ENCODE data around the gene STOX2.

STOX2 gene, protein sequence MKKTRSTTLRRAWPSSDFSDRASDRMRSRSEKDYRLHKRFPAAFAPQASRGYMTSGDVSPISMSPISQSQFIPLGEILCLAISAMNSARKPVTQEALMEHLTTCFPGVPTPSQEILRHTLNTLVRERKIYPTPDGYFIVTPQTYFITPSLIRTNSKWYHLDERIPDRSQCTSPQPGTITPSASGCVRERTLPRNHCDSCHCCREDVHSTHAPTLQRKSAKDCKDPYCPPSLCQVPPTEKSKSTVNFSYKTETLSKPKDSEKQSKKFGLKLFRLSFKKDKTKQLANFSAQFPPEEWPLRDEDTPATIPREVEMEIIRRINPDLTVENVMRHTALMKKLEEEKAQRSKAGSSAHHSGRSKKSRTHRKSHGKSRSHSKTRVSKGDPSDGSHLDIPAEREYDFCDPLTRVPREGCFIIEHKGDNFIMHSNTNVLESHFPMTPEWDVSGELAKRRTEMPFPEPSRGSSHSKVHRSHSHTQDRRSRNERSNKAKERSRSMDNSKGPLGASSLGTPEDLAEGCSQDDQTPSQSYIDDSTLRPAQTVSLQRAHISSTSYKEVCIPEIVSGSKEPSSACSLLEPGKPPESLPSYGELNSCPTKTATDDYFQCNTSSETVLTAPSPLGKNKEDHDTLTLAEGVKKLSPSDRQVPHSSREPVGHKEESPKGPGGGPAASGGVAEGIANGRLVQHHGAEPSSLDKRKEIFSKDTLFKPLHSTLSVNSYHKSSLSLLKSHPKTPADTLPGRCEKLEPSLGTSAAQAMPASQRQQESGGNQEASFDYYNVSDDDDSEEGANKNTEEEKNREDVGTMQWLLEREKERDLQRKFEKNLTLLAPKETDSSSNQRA (N-terminal part only)

DNA sequence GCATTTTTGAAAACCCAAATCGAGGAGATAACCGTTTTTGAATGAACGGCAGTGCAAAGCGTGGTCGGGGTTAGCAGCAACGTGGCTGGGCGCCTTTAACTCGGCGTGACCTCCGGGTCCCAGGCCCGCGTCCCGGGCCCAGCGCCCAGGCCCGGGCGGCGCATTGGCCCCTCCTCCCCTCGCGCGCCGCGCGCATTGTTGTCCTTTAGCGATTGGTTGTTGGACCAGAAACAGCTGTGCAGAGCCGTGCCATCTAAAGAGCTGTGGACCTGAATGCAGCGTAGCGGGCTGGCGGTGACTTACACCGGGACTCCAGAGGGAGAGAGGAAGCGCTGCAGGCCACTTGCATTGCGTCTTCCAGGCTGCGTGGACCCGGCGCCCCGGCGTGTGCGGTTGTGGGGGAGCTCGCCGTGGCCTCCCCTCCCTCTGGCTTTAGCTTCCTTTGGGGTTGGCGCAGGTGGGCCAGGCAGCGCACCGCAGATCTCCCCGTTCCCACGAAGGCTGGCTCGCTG is at the start of gene STOX2:
Gene STOX2 (plus strand): TSS at position 227 of the 512 bp plus-strand sequence. CDS start 1,484 bp downstream, outside the sequence.
- peak; percentile 12 to 40 for DNase-seq

DNA sequence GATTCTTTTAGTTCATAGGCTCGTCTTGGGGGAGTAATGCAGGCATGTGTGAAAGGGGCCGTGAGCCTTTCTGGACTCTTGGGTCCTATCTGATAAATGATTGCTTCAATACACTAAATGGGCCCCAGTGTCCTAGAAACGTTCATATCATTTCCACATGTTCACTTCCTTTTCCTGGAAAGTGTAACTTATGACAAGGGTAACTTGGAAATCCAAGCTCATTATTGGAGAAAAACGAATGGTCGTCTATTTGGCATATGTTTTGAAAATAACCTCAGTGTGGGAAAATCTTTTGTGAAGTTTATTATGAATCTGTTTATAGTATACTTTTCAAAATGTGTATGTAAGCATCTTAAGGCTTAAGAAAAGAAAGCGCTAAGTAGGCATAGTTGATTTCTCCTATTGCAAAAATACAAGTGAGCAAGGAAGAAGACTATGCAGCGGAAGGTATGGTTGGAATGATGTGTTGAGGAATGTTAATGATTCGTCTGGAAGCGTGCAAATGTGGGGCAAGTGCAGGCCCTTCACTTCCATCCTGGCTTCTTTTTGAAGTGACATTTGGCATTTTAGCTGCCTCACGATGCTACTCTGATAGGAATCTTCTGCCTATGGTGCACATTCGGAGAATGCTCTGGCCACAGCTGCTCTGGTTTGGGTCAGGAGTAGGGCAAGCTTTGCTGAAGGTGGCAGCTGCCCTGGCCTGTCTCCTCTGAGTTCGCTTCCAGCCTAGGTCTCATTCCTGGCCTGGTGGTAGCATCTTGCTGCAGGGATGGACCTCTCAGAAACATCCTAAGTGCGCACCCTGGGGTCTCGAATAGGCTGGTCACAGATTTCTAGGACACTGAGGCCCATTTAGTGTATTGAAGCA is 49.5 kb upstream of the STOX2 start:
- no peak for DNase-seq

DNA sequence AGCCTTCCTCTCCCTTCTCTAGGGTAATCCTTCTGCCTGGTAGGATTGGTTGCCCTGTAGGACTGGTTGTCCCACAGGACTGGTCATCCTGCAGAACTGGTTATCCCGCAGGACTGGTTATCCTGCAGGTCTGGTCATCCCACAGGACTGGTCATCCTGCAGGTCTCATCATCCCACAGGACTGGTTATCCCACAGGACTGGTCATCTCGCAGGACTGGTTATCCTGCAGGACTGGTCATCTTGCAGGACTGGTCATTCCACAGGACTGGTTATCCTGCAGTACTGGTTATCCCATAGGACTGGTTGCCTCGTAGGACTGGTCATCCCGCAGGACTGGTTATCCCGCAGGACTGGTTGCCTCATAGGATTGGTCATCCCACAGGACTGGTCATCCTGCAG is 48.1 kb upstream of the STOX2 start:
- no peak for DNase-seq

DNA sequence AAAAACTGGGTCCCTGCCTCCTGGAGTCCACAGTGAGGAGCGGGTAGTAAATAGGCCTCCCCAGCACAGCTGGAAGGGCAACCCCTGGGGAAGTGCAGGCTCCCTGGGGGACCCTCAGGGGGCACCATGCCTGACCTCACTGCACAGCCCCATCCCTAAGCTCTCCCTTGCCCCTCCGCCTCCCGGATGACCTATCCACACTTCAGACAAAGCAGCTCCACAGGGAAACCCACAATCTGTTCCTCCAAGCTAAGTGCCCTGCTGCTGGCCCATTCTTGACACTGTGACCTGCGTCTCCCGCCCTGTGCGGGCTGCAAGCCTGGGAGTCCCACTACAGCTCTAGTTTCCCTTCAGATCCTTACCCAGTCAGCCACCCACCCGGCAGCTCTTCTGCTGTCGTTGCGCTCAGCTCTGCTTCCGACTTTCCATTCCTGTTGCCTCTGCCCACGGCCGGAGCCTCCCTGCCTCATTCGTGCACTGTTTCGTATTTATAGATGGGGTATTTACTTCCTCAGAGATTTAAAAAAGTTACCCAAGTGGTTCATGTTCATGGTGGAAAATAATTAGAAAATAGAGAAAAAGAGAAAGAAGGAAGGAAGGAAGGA is 47.0 kb upstream of the STOX2 start:
- no peak for DNase-seq

DNA sequence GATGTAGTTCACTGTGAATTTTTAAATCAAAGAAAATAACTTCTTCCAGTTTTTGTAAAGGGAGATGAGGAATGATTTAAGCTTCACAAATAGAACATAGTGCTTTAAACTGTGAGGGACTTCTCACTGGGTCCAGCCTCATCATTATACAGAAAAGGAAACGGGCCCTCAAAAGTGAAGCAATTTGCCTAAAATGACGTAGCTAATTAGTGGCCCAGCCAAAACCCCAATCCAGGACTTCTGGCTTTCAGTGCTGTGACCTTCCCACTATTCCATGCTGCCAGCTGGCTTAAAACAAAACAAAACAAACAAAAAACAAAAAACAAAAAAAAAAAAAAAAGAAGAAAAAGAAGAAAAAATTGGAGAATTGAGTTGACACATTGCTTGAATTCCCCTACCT is 45.0 kb upstream of the STOX2 start:
- no peak for DNase-seq

DNA sequence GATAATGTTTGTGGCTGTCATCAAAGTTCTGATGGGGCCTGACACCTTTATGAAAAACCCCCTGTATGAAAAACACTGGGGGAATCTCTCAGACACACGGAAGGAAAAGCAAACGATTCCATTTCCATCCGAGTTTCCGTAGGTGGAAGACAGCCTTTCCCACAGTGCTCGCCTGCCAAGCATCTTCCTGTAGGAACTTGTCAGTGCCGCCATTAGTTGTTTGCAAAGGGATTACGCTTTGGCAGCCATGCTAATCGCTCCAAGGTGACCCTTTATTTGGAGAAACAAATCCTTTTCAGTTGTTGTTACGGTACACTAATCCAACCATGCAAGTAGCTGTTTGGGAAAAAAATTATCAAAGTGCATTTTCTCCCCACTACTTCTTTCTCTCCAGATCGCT is 44.4 kb upstream of the STOX2 start:
- DNase-seq: no peak

DNA sequence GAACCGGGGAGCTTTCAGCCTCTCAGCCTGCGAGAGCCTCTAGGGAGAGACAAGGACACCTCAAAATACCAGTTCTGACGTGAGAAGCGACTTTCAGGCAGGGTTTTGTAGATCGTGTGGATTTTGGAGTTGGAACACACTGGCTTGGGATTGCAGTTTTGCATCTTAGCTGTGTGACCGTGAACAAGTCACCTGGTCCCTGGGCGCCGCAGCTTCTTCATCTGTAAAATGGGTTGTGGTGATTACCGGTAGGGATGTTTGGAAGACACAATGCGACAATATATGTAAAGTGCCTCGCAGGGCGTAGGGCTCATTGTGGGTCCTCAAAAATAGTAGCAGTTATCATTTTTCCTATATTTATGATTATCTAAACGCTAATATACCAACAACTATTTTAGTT is 43.7 kb upstream of the STOX2 start:
- no peak for DNase-seq

DNA sequence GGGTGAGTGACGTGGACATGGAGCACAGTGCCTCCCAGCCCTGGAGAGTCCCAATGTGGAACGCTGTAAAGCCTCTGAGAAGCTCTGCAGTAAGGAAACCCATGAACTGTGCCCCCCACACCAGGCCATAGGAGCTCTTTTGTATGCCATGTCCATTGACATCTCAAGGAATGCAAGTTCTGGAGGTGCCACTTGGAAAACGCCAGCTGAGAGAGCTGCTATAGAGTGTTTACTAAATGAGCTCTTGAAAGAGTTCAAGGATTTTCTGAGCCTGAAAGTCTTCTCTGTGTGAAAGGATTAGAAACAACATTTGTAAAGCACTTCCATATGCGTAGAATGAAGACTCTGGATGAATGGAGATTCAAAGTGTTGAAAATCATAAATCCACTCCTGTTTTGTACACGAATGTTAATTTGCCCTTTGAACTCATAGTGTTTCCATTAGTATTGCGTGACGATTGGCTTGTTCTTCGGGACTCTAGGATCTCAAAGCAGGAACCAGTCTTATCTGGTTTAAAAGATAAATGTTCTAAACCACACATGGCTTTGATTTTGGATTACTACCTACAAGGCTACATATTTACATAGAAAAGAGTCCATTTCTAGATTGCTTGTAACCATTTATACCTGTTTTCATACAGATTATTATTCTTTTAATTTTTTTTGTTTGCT is 41.8 kb upstream of the STOX2 start:
- no peak for DNase-seq

DNA sequence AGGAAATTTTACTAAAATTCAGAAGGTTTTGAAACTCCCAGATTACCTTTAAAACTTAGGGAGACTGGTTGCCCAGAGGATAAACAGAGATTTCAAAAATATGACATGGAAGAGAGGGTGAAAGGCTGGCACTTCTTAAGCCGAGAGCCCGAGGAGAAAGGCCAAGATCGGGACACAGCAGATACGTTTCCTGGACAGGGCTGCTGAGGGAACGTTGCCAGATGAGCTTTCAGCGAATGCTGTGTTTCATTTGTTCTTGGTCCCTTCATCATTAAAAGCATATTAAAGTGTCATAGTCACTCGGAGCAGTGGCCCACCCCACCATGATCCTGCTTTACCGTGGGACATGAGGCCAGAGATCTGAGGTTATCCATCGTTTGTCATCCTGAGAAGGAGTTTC is 37.9 kb upstream of the STOX2 start:
- no peak for DNase-seq

DNA sequence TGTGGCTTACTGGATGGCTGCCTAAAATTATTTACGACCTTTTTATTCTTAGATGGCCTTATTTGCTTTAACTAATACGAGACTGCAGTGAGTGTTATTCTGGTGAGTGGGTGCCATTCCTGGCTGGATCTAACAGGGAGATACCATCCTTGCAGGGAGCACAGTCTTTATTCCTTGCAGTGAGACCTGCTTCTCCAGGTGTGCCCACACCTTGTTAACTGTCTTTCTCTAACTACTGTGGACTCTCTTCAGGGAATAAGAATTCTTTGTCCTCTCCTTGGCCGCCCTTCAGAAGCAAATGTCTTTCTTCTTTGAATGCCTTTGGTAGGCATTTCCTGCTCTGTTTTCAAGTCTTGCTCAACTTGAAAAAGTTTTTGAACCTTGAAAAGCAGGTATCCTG is 34.1 kb upstream of the STOX2 start:
- no peak for DNase-seq

DNA sequence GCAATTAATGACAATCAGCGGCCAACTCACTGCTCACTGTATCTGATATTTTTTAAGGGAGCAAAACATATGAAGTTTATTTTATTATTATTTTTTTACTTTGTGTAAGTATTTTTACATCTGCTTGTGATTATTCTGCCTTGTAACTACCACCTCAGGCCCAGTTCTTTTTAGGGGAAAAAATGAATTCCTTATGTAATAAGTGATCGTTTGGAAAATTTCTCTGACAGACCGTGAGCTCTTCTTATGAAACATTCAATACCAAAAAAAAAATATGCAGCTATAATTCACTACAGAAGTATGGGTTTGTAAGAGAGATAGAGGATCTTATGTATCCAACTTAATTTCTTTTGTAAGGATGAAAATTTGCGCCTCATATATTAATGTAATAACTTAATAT is 33.5 kb upstream of the STOX2 start:
- DNase-seq: no peak

DNA sequence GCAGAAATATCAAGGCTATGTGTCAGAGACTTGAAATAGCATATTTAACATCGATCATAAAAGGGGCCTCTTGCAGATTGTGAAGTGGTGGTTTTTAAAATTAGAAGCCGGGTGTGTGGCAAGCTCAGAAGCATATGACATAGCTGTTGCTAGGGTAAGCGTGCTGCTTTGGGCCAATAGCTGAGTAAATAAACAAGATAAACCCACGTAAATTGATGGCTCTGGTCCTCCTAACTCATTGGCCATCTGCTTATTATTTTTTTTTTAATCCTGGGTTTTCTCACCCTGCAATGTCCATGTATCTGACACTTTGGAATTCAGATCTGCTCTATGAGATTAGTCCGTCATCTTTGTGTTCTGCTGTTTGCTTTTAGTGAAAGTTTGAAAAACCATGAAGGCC is 32.6 kb upstream of the STOX2 start:
- no peak for DNase-seq

DNA sequence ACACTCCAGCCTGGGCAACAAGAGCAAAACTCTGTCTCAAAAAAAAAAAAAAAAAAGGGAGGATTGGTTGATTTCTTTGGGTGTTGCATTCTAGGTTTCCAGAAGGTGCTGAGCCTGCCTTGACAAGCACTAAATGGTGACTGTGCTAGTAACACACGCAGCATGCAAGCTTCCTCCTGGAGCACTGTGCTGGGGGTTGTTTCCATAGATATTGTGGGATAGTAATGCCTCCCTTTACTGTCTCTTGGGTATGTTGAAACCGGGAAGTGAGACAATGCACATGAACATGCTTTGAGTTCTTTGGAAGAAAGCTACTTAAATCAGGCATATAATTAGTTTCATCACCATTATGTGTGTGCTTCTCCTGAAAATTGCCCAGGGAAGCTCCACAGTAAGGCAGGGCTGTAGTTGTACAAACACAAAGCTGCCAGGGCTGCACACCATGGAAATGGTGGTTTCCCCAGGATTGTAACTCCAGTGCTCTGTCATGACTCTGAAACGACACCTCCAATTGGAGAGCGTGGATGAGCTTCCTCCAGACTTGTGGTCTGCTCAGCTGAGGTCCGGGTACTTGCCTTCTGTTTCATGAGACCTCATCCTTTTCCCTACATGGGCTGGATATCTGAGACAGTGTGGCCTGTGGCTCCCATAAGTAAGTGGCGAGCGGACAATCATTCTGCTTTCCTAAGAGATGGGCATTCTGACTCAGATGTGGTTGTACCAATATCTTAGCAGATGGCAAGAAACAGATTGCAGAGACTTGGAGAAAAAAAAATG is 31.5 kb upstream of the STOX2 start:
- DNase-seq: no peak

DNA sequence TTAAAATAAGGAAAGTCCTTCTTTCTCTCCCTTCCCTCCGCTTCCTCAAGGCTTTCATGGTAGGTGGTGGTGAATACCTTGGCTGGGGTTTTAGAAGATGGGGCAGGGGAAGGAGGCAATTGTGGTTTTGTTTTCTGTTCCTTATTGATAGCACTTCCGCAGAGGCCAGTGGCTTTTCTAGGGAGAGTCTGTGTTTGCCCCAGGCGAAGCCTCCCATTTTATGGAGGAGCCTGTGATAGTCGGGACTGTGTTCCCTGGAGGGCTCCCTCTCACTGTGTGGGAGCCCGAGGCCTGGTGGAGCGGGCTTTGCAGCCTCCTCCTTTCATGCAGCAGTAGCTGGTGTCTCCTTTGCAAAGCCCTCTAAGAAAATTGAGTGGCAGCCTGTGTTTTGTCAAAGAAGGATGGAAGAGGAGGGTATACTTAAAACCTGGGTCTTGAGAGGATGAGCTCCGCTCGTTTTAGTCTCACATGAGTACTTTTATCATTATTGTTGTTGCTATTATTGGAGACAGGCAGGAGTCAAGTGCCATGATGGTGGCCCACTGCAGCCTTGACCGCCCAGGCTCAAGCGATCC is 29.8 kb upstream of the STOX2 start:
- no peak for DNase-seq

DNA sequence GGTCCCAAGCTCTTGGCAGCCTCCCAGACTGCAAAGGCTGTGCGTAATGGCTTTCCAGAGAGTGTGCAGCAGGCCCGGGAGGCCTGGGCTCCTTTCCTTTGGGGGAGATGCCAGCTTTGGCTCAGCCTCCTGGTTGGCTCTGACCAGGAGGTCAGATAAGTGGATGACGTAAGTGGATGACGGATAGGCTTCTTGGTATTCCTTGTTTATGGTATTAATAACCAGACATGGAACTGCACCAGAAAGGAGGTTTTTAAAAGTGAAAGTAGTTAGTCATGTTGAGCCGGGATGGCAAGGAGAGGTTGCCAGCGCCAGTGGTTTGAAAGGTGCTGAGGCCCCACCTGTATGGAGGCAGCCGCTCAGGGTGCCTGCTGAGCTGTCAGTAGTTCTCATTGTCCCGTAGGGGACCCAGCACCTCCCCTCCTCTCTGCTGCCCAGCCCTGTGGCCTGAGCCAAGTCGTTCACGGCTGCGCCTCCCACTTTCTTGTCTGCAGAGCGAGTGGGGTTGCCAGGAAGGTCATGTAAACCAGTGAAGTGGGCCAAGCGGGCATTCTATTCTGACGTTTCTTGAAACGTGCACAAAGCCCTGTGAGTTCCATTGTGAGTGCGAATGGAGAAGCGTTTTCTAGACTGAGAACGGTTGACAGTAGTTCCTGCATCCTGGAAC is 28.7 kb upstream of the STOX2 start:
- peak in 1 of 2 experiments; percentile 22 for DNase-seq

DNA sequence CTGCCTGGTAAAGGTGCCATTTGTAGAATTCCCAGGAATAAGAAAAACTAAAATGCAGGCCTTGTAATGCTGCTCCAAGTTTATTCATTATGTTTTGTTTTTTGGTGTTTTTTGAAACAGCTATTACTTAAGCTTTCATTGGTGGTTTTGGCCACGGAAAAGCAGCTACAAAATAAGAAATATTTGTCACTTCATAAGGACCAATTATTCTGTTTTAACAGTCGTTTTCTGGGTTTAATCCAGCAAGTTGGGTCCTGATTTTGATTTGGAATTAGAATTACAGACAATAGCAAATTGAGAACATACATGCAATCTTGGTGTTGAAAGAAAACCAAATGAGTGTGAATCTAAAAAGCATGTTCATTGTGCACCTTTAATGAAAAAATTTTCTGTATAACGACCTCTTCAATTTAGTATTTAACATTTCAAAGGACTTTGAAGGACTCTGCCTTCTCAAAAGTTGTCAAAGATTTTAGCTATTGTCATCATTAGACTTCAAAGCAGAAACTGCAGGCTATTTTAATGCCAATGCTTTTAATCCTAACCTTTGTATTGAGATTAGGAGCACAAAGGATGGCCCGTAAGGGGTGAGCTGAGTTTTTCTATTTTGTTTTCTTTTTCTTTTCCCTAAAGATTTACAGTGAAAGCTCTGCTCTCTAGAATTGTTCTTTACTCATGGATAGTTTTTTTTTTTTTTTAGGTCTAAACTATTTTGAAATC is 26.7 kb upstream of the STOX2 start:
- DNase-seq: no peak

DNA sequence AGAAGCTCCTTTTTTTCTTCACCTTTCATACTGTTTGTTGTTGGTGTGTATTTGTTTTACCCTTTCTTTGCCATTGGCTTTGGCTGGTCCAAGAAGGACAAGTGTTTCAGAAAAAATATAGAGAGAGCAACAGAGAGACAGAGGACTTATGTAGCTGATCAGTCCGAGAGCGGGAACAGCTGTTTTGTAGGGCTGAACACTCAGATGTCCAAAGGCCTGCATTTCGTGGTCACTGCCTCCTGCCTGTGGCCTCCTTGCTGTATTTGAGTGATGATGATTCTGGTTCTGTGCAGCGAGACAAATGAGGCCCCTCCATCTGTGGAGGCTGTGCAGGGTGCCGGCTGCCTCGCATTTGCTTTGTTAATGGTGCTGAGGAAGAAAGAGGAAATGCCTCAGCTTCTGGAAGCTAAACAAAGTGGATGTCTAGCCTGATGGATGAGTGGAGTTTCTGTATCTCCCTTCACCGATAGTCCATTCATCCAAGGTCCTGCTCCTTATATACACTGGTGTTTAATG is 19.8 kb upstream of the STOX2 start:
- no peak for DNase-seq

DNA sequence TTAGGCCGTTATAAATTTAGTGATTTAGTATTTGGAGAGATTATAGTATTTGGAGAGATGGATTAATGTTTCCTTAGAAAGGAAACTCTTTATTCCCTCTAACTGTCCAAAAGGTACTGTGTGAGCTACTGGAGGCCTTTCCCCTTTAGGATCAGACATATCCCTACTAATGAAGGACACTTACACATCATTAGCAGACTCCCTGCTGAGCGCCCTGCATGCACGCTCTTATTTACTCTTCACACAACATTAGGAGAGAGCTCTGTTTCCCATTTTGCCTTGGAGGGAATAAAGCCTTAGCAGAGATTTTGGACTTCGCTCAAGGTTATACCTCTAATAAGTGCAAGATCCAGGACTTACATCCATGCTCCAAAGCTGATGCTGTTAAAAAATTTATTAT is 17.8 kb upstream of the STOX2 start:
- peak in 1 of 2 experiments; percentile 1 for DNase-seq

DNA sequence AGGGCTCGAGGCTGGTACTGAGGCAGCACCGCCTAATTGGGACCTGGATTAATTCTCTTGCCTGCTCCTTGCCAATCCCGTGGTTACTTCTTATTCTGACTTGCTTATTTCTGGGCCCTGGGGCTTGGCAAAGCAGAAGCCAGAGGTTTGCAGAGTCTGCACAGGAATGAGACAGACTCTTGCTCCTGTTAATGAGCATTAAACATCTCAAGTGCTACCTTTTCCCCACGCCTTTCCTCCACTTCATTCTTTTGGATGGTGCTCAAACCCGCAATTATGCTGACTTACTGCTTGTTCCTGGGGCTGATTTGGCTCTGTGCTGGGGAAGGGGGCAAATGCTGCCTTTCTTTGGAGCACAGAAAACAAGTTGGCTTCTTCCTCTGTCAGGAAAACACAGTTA is 16.5 kb upstream of the STOX2 start:
- no peak for DNase-seq
